Erythroblast (primary cell): ENCODE data around the gene PCDHGC5.

Experiments
- GATA1 ChIP-seq: IDR thresholded peaks from 2 replicates; pipeline ENCODE4 v1.6.1; 2011; ENCODE audit warnings: low read depth, mild to moderate bottlenecking, control low read depth, low read length, moderate library complexity
- POLR2A ChIP-seq: IDR thresholded peaks from 2 replicates; pipeline ENCODE4 v1.6.1; 2011; ENCODE audit warnings: mild to moderate bottlenecking, low read length

DNA sequence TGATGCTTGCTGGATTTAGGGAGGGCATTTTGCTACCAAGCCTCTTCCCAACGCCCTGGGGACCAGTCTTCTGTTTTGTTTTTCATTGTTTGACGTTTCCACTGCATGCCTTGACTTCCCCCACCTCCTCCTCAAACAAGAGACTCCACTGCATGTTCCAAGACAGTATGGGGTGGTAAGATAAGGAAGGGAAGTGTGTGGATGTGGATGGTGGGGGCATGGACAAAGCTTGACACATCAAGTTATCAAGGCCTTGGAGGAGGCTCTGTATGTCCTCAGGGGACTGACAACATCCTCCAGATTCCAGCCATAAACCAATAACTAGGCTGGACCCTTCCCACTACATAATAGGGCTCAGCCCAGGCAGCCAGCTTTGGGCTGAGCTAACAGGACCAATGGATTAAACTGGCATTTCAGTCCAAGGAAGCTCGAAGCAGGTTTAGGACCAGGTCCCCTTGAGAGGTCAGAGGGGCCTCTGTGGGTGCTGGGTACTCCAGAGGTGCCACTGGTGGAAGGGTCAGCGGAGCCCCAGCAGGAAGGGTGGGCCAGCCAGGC lies 23.0 kb downstream of the PCDHGC5 start:
- TF ChIP-seq POLR2A (no peak), GATA1 (no peak)
